Lower leg skin (tissue), 4 donors: Measurements from ENCODE around the gene TRIM44. TPM values are rescaled to one million over a fixed set of nuclear protein-coding genes. Genes with fewer than 3 reads are reported as not detected.

Source experiments
- DNase-seq, 2 donors: peaks; one replicate each; pipeline ENCODE4 v3.0.0-alpha.2; 2019; ENCODE audit warnings: low spot score in 2 of 2
- H3K4me3 ChIP-seq: fragments of 200-600 bp; sonication (generic); 2 replicates; pipeline ENCODE4 v1.5.1; 2017; ENCODE audit warnings: mild to moderate bottlenecking, low read depth; ENCODE audit not compliant: poor library complexity, severe bottlenecking
- CTCF ChIP-seq, 3 donors: fragments of 450-650 bp; IDR thresholded peaks; one replicate each; pipeline ENCODE4 v1.5.1; 2016; ENCODE audit warnings: antibody characterized with exemption in 3 of 3, mild to moderate bottlenecking in 3 of 3, moderate library complexity in 2 of 3
- POLR2A ChIP-seq, 2 donors: fragments of 450-650 bp; IDR thresholded peaks; one replicate each; pipeline ENCODE4 v1.6.1; 2016 to 2017; ENCODE audit warnings: antibody characterized with exemption in 2 of 2, mild to moderate bottlenecking in 1 of 2, moderate library complexity in 1 of 2
- WGBS, 2 donors: methylation state at CpG; one replicate each; pipeline ENCODE4 v1.1.5; 2018; 5-methylcytosine and 5-hydroxymethylcytosine counted together
- intact Hi-C: fragments of 100-400 bp; cut with DNase I; formaldehyde crosslinking; loops from one replicate; pipeline ENCODE4 v1.15.0; 2023; ENCODE audit warnings: low total_unique reads
- total RNA-seq, 4 donors: library from RNA; depleted of rRNA; stranded (reverse); fragments of >200 nt; gene quantifications; one replicate each; pipeline ENCODE4 v1.1.0, GENCODE V29; 2016

Gene TRIM44
- total RNA-seq, 4 donors from 2014 or later: 9.6 to 29.3 (median 23.8) TPM

DNA sequence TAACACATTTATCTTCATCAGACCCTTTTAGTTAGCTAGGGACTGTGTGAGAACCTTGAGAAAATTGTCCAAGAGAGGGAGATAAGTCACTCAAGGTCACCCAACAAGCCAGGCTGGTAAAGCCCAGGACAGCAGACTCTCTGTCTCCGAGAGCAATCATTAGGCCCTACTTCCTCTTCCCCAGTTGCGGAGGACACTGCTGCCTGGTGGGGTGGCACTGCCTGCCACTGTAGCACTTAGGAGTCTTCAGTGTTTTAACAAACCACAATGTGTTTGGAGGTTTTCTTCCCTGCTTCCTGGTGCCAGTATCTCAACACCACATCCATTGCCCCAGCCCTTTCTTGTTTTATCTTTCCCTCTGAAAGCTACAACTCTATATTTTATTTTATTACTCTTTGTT lies 149.2 kb downstream of the TRIM44 start:
- intact Hi-C loops: loop anchor here (10.0 kb wide), 1 partner anchor 197 kb away; the partner anchor contains the start of gene FJX1
- DNase-seq: no peak
- no peak for TF ChIP-seq CTCF (IDR thresholded peaks at IDR 0.05)
- TF ChIP-seq POLR2A (IDR thresholded peaks at IDR 0.05): no peak
- no peak overlapping the region for H3K4me3 ChIP-seq
- 91 to 97% methylated on average over 2 of the region's 2 CpGs for WGBS, 2 donors

DNA sequence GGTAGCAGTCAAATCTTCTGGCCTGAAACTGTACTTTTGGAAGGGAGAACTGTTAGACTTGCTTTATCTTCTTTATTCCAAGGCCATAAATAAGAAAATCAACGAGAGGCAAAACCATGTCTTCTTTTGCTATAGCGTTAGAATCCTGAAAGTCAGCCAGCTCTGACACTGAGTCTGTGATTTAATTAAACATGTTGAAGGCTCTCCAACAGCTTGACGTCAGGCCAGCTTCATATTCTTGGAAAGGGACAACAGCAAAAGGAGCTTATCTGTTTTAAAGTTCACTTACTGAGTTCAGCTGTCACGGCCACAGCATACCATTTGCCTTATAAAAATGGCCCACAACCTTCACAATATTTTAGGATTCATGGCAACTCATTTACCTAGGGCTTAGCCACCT lies 150.3 kb downstream of the TRIM44 start:
- intact Hi-C loops: loop anchor here (10.0 kb wide), 1 partner anchor 198 kb away; the partner anchor contains the start of gene FJX1
- no peak overlapping the region for H3K4me3 ChIP-seq
- WGBS, 2 donors: 41 to 51% methylated on average over 4 of the region's 4 CpGs
- TF ChIP-seq POLR2A (IDR thresholded peaks at IDR 0.05) (no peak), CTCF (IDR thresholded peaks at IDR 0.05) (no peak)
- DNase-seq: no peak

DNA sequence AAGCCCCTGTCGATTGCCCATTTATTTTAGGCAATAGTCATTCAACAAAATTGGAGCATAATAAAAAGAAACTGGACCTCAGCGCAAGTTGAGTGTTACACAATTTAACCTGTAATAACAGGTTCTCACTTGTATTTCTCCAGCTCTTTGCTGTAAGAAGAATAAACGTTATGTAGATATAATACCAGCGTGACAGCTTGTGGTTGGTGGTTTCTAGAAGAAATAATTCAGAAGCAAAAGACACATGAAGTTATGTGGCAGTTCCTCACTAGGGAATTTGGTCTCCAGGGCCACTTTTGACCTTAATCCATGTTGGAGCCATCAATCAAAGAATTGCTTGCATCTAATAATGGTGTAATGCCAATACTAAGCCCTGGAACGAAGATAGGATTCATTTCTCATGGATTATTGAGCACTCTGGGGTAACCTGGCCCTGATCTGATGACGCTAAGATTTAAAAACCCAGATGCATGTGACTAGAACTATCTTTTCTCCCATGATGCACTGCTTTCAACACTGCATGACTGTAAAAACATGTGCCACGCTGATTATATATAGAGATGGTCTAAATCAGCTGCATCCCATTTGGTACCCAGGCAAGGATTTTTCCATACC lies 151.6 kb downstream of the TRIM44 start:
- TF ChIP-seq POLR2A (IDR thresholded peaks at IDR 0.05) (no peak), CTCF (IDR thresholded peaks at IDR 0.05) (no peak)
- H3K4me3 ChIP-seq: no peak overlapping the region
- WGBS, 2 donors: 62 to 65% methylated on average over 7 of the region's 7 CpGs
- no peak for DNase-seq
- intact Hi-C loops: loop anchor here (10.0 kb wide), 1 partner anchor 199 kb away; the partner anchor contains the start of gene FJX1

- DNase-seq: no peak
- intact Hi-C loops: loop anchor here (10.0 kb wide), 1 partner anchor 200 kb away; the partner anchor contains the start of gene FJX1
- 69 to 72% methylated on average over 3 of the region's 3 CpGs for WGBS, 2 donors
- H3K4me3 ChIP-seq: no peak overlapping the region
- TF ChIP-seq CTCF (IDR thresholded peaks at IDR 0.05): no peak
- TF ChIP-seq POLR2A (IDR thresholded peaks at IDR 0.05): no peak
Measured at GRCh38 chr11:35814720-35815305, 152.2 kb downstream of the TRIM44 start.

DNA sequence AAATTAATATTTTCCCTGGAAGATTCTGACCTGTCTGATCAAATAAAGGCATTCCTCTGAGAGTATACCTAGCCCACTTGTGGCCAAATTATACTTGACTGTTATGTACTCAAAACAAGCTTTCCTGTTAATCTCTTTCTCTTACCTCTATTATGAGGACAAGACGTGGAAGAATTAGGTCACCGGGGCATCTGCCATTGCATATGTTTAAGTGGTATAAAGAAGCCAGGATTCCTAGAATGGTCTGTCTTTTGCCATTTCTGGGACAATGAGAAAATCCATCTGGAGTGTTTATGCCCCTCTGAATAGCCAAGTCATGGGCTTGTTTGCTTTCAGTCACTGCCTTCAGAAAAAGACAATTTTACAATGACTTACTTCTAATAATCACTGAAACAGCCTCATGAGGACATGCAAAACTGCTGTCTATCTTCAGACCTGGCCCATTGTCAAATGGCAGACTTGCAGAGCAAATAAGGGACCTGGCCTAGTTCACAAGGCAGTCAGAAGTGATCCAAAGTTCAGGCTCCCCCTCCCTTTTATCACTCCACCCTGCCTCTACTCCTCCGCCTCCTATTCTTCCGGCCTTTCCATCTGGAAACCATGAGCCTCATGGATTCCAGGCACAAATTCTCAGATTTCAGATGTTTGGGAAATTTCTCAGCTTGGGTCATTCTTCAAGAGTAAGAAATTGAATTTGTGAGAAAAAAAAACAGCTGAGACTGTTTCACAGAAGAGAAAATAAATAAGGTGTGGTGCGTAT lies 153.2 kb downstream of the TRIM44 start:
- peak in 1 of 2 donors; percentile 63 for DNase-seq
- intact Hi-C loops: loop anchor here (10.0 kb wide), 1 partner anchor 201 kb away; the partner anchor contains the start of gene FJX1
- 67 to 70% methylated on average over 5 of the region's 5 CpGs for WGBS, 2 donors
- no peak overlapping the region for H3K4me3 ChIP-seq
- TF ChIP-seq CTCF (IDR thresholded peaks at IDR 0.05): no peak
- no peak for TF ChIP-seq POLR2A (IDR thresholded peaks at IDR 0.05)
